SKM-1 (cell line): ENCODE data around the gene HIVEP3.

ENCODE experiments used
- DNase-seq: peaks from one replicate; lab custom pipeline; 2025; ENCODE audit not compliant: unreplicated experiment; lab: John Stamatoyannopoulos, UW

Gene HIVEP3

DNA sequence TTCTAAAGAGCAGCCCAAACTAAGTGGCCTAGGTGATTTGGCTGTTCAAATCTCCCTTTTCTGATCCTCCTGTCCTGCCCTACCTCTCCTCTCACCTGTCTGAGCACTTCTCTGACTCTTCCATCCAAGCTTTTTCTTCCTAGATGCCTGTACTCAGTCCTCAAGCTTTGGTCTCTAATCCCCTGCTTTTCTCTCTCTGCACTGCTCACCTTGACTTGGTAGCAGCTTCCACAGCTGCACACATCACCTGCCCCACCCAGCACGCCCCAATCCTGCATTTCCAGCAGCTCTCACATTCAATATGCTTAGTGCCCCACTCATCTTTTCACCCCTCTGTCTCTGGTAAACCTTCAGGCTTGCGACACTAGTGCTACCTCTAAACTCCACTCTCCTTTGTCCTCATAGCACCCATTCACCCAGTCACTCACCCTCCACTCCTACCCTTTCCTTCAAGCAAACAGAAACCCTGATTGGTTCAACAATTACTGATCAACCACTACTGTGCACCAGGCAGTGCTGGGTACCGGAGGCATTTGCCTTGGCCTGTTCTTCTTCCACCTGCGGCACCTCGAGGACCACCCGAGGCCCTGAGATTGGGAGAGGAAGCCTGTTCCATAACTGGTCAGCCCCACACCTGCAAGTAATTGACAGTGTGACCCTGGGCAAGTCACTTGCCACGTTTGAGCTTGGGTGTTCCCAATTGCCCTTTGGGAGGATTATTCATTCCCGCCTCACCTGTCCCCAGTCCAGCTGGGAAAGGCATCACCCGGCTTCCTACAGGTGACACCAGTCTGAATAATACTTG lies 298.2 kb downstream of the HIVEP3 start:
- DNase-seq: no peak

DNA sequence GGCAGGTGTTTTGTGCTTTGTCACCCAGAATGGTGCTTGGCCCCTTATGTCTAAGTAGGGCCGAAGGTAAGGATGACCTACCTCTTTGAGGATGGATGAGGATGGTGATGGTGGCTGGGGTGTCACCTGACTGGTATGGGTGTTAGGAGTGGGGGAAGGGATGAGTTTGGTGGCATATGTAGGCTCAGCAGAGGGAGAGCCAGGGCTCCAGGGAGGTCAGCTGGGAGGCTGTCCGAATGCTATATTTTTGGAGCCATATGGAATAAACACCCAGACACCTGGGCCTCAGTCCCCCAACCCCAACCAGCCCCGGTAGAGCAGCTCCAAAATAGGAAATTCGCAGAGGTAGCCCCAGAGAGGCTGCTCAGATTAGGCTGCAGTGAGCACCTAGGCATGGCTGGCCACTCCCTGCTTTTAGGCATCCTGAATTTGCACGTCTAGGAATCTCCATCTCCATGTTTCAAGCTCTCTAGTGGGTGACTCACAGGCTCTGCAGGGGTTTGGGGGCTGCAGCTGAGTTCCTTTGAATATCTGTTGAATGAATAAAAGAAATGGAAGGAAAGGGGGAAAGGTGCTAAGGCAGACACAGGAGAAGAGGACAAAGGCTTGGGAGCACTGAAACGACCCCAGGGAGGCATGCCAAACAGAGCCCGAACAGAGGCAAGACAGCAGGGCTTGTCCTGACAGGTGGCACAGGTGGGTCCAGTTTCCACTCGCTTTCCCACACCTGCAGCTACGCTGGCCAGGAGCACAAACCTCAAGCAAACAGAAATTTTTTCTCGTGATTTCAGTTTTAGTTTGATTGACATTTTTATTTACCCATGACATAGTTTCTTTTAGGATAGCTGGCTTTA lies 299.0 kb downstream of the HIVEP3 start:
- no peak for DNase-seq

DNA sequence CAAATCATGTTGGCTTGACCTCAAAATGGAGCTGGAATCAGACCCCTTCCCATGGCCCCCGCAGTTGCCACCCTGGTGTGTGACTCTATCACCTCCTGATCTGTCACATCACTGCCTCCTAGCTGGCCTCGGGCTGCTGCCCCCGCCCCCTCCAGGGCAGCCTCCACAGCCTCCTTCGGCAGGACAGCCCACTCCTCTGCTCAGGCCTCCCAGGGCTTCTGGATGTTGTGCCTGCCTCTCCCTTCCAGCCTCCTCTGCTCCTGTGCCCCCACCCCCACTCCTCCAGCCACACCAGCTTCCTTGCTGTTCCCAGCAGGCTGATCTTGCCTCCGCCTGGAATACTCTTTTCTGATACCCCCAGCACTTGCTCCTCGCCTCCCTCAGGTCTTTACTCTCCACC lies 299.9 kb downstream of the HIVEP3 start:
- no peak for DNase-seq

GRCh38 chr1:41618066-41618825 lies 300.5 kb downstream of the HIVEP3 start:
- no peak for DNase-seq

DNA sequence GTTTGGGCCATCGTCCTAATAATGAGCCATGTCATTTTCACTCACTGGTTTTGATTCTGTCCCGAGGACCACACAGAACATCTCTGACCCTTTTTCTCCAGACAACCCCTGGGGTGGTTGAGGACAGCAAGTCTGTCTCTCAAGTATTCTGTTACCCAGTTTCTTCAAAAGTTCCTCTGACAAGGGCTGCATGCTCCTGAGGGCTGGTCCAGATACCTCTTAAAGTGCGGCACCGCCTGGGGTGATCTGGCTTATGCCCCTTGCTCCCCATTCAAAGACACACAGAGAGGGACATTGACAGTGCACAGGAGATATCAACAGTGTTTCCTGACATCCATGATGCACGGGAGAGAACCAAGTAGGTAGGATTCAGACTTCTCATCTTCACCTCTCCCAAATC lies 301.4 kb downstream of the HIVEP3 start:
- DNase-seq: no peak

DNA sequence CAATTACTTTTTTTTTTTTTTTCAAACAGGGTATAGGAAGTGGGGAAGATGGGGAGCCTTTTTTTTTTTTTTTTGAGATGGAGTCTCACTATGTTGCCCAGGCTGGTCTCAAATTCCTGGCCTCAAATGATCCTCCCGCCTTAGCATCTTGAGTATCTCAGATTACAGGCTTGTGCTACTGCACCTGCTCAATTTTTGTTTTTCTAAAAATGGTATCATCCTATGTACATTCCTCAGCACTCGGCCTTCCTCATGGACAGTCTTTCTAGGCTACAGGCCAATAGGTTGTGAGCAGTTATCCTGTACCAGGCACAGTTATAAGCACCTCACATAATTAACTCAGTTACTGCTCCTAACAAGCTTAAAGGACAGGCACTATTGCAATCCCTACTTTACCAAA lies 302.2 kb downstream of the HIVEP3 start:
- DNase-seq: no peak

DNA sequence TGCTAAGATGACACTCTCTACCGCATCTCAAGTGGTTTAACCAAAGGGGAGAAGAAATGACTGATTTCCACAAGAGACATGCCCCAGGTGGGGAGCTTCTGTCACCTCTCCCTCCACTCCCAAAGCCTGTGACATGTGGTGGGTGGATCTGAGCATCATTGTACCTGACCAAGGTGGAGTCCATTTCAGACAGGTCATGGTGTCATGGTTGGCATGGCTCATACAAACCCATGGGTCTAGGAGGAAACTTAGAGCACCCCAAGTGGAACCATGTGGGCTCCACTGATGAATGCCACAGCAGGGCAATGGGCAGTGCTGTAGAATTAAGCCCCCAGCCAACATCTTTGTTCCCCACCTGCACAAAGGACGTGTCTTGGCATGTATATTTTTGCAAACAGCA lies 302.7 kb downstream of the HIVEP3 start:
- no peak for DNase-seq

- DNase-seq: no peak
Observed at GRCh38 chr1:41615316-41615715, 303.4 kb downstream of the HIVEP3 start.

DNA sequence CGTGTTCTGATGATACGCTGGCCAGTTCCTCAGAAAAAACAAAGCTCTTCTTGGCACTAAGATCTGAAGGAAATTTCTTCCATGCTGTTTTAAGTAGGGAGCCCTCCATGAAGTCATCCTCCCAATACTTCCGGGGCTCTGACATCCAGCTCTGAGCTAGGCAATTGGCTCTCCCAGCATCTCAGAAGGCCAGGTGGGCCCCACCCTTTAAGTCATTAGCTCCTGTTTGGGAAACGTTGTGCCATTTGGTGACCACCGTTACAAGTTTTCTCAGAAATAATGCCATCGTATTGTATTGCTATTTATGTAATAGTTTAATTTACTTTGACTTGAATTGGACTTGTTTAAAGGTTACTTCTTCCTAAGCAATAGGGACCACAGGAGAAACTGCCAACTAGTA lies 303.9 kb downstream of the HIVEP3 start:
- DNase-seq: no peak

GRCh38 chr1:41613689-41614574 lies 304.8 kb downstream of the HIVEP3 start:
- no peak for DNase-seq

- no peak for DNase-seq
Observed at GRCh38 chr1:41612953-41613352, 305.8 kb downstream of the HIVEP3 start.

GRCh38 chr1:41611932-41612450 lies 306.7 kb downstream of the HIVEP3 start:
- no peak for DNase-seq

- no peak for DNase-seq
Observed at GRCh38 chr1:41611068-41611931, 307.4 kb downstream of the HIVEP3 start.

- DNase-seq: no peak
Observed at GRCh38 chr1:41610361-41610760, 308.4 kb downstream of the HIVEP3 start.

GRCh38 chr1:41609166-41609883 lies 309.4 kb downstream of the HIVEP3 start:
- no peak for DNase-seq

DNA sequence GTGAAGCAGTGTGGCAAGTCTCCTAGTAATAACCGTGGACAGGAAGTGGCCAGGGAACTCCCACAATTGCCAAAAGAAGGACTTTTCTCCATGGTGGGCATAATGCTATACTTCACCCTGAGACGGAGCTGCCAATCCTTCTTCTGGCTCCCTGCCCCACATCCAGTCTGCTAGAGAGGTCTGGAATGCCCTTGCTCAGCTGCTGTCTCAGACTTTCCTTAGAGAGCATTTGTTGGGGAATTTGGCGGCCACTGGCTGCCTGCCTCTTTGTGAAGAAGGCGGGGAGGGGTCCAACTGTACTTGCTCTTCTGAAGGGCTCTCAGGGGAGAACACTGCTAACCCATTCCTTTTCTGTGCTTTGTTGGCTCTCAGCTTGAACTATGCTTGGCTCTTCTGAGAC lies 310.5 kb downstream of the HIVEP3 start:
- no peak for DNase-seq

DNA sequence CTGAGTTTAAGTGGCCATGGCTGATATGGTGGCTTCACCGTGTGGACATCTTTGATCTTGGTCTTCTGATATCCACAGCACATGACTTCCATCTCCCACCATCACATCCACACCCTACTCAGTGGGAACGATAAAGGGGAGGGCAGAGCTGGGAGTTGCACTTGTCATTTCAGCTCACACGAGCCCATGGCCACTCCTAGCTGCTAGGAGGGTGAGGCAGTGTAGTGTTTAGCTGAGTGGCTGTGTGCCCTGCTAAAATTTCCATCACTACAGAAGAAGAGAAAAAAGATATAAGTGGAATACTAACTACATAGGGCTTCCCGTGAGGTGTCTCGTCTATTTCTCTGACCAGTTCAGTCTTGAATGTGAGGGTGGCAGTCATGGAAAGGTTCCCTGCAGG lies 310.9 kb downstream of the HIVEP3 start:
- DNase-seq: no peak

DNA sequence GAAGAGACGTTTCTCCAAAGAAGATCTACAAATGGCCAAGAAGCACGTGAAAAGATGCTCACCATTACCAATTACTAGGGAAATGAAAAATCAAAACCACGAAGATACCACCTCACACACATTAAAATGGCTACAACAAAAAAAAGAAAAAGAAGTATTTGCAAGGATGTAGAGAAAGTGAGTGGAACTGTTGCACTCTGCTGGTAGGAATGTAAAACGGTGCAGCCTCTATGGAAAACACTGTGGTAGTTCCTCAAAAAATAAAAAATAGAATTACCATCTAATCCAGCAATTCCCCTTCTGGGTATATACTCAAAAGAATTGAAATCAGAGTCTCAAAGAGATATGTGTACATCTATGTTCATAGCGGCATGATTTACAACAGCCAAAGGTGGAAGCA lies 318.8 kb downstream of the HIVEP3 start:
- no peak for DNase-seq

DNA sequence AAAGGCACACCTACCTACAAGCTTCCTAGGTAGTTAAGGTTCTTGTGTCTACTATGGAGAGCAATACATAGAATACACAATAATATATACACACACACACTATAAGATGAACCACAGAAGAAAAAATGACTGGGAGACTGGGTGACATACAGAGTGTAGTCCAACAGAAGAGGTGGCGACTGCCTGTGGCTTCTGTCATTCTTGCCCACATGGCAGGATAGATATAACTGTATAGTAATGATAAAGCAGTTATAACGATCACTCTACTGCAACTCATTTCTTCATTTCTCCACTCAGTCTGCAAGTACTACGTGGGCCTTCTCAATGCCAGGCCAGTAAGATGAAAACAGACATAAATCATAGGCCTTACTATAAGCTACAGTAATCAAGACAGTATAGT lies 320.4 kb downstream of the HIVEP3 start:
- DNase-seq: no peak
